Prostate gland (tissue), 2 donors: Measurements from ENCODE around the gene CLASP1. TPM values are rescaled to one million over a fixed set of nuclear protein-coding genes. Genes with fewer than 3 reads are reported as not detected.

ENCODE experiments used
- DNase-seq: peaks from one replicate; pipeline ENCODE4 v3.0.0-alpha.2; 2019; ENCODE audit warnings: low spot score
- H3K27ac ChIP-seq, 2 donors: fragments of 200-600 bp; sonication (generic); 2 replicates each; pipeline ENCODE4 v1.5.1; 2017 to 2019
- H3K27me3 ChIP-seq: fragments of 200-600 bp; sonication (generic); replicated peaks from 2 replicates; pipeline ENCODE4 v1.5.1; 2019; ENCODE audit not compliant: insufficient read depth
- H3K36me3 ChIP-seq, 2 donors: fragments of 200-600 bp; sonication (generic); 1 replicate in 1 of 2; 2 replicates in 1 of 2; pipeline versions ENCODE4 v1.5.1 to v1.8.1; 2017 to 2019
- H3K4me1 ChIP-seq: fragments of 200-600 bp; sonication (generic); replicated peaks from 2 replicates; pipeline ENCODE4 v1.5.1; 2019
- H3K4me3 ChIP-seq, 2 donors: fragments of 200-600 bp; sonication (generic); 2 replicates each; pipeline ENCODE4 v1.5.1; 2017 to 2019
- H3K9me3 ChIP-seq: fragments of 200-600 bp; sonication (generic); 2 replicates; pipeline ENCODE4 v1.5.1; 2017
- CTCF ChIP-seq, 4 experiments: fragments of 200-600 bp in 2 of 4; fragments of 450-650 bp in 2 of 4; sonication (generic) in 2 of 4; IDR thresholded peaks; 1 replicate in 3 of 4; 2 replicates in 1 of 4; pipeline ENCODE4 v1.5.1; 2016 to 2019; ENCODE audit warnings: antibody characterized with exemption in 4 of 4, mild to moderate bottlenecking in 2 of 4, moderate library complexity in 2 of 4
- POLR2A ChIP-seq: fragments of 450-650 bp; IDR thresholded peaks from one replicate; pipeline ENCODE4 v1.6.1; 2016; ENCODE audit warnings: antibody characterized with exemption, mild to moderate bottlenecking
- POLR2AphosphoS5 ChIP-seq: sonication (generic); formaldehyde crosslinking; IDR thresholded peaks from one replicate; pipeline ENCODE4 v1.6.1; 2017; ENCODE audit warnings: antibody characterized with exemption
- WGBS: methylation state at CpG from one replicate; pipeline ENCODE4 v1.1.5; 2018; 5-methylcytosine and 5-hydroxymethylcytosine counted together
- intact Hi-C: fragments of 100-400 bp; cut with DNase I; formaldehyde crosslinking; loops from one replicate; pipeline ENCODE4 v1.14.2; 2022
- total RNA-seq, 2 donors: library from RNA; depleted of rRNA; stranded (reverse); fragments of >200 nt; gene quantifications; one replicate each; pipeline ENCODE4 v1.1.0, GENCODE V29; 2016

The CLASP1 gene
- total RNA-seq, 2 donors from 2014 or later: 44.4 to 90.2 TPM

GRCh38 chr2:121340926-121341325, 308.3 kb downstream of the CLASP1 start:
- DNase-seq: no peak
- 82% methylated on average over 4 of the region's 4 CpGs for WGBS
- no peak overlapping the region for H3K27ac ChIP-seq

GRCh38 chr2:121338281-121338680, 311.0 kb downstream of the CLASP1 start:
- no peak for DNase-seq
- H3K36me3 ChIP-seq: no peaks in the 10 kb centered on the region
- intact Hi-C loops: no loop called here
- H3K27me3 ChIP-seq: no peaks in the 10 kb centered on the region
- H3K4me3 ChIP-seq: no peak overlapping the region
- TF ChIP-seq CTCF (IDR thresholded peaks at IDR 0.05) (no peak), POLR2AphosphoS5 (no peak), POLR2A (no peak)
- H3K9me3 ChIP-seq: no peaks in the 10 kb centered on the region
- WGBS: 86% methylated on average over 20 of the region's 20 CpGs
- H3K4me1 ChIP-seq: no peaks in the 10 kb centered on the region
- H3K27ac ChIP-seq: no peak overlapping the region

More at GRCh38 chr2:121340926-121341325, 308.3 kb downstream of the CLASP1 start:
- H3K4me1 ChIP-seq: no peaks in the 10 kb centered on the region
- intact Hi-C loops: no loop called here
- no peak for TF ChIP-seq POLR2A
- TF ChIP-seq POLR2AphosphoS5: no peak
- TF ChIP-seq CTCF (IDR thresholded peaks at IDR 0.05): no peak
- no peaks in the 10 kb centered on the region for H3K9me3 ChIP-seq
- H3K36me3 ChIP-seq: no peaks in the 10 kb centered on the region
- no peak overlapping the region for H3K4me3 ChIP-seq
- H3K27me3 ChIP-seq: no peaks in the 10 kb centered on the region

GRCh38 chr2:121336528-121337294, 312.6 kb downstream of the CLASP1 start:
- WGBS: 83% methylated on average over 18 of the region's 18 CpGs
- intact Hi-C loops: no loop called here
- H3K27me3 ChIP-seq: no peaks in the 10 kb centered on the region
- H3K4me1 ChIP-seq: no peaks in the 10 kb centered on the region
- no peak overlapping the region for H3K27ac ChIP-seq
- no peak for DNase-seq
- H3K9me3 ChIP-seq: no peaks in the 10 kb centered on the region
- no peaks in the 10 kb centered on the region for H3K36me3 ChIP-seq
- no peak overlapping the region for H3K4me3 ChIP-seq
- no peak for TF ChIP-seq POLR2AphosphoS5

- Histone ChIP-seq H3K4me1 (no peaks in the 10 kb centered on the region), H3K27me3 (no peaks in the 10 kb centered on the region), H3K36me3 (no peaks in the 10 kb centered on the region), H3K9me3 (no peaks in the 10 kb centered on the region), H3K4me3 (no peak overlapping the region), H3K27ac (no peak overlapping the region)
- no peak for DNase-seq
- 55% methylated on average over 22 of the region's 22 CpGs for WGBS
- TF ChIP-seq POLR2A: no peak
- no peak for TF ChIP-seq POLR2AphosphoS5
- TF ChIP-seq CTCF (IDR thresholded peaks at IDR 0.05): no peak
- intact Hi-C loops: no loop called here
Observed at GRCh38 chr2:121335294-121336290, 313.7 kb downstream of the CLASP1 start.

GRCh38 chr2:121334581-121335293, 314.5 kb downstream of the CLASP1 start:
- no peak overlapping the region for H3K27ac ChIP-seq
- WGBS: 83% methylated on average over 14 of the region's 14 CpGs
- TF ChIP-seq POLR2AphosphoS5 (no peak), CTCF (IDR thresholded peaks at IDR 0.05) (no peak), POLR2A (no peak)
- no peaks in the 10 kb centered on the region for H3K4me1 ChIP-seq
- no peaks in the 10 kb centered on the region for H3K36me3 ChIP-seq
- intact Hi-C loops: no loop called here
- no peak overlapping the region for H3K4me3 ChIP-seq
- no peak for DNase-seq
- H3K27me3 ChIP-seq: no peaks in the 10 kb centered on the region
- no peaks in the 10 kb centered on the region for H3K9me3 ChIP-seq
